ENCODE measurements around the gene MYOG. TPM values are rescaled to one million over a fixed set of nuclear protein-coding genes. Genes with fewer than 3 reads are reported as not detected.
A peak's percentile ranks its signal among the peaks of the same experiment; 100 is the strongest.

The MYOG gene
- total and polyA plus RNA-seq, 2 of the 13 experiments (the other 11 are each of a cell fraction or from before 2014, with no cell fraction given), result not detected

GRCh38 chr1:203127666-203128430 lies 42.0 kb upstream of the MYOG start, which contains the start of gene ADORA1 (continued):
- TF ChIP-seq UBTF (CRISPR knock-in tag; IDR thresholded peaks at IDR 0.05), result peak; percentile 38; the same call in 1 of the 2 replicates

- ChIA-PET CTCF (ENCODE audit: low intra/inter-chr PET ratio, low total read pairs) (no interaction called here), POLR2A (no interaction called here)
- DNase-seq (ENCODE audit: low spot score) (no peak), ATAC-seq (no peak), FAIRE-seq (no peak)
- H3K9me3 ChIP-seq (ENCODE audit: low read length), result no peaks in the 10 kb centered on the region
- in situ Hi-C loops (cut with HindIII; ENCODE audit: extremely low pct_ligation_motif_present, low pct_unique_long_range_greater_than_20kb) (no loop called here), intact Hi-C loops (cut with micrococcal nuclease; ENCODE audit: unreplicated experiment) (no loop called here)
- TF ChIP-seq RBFOX2 (IDR thresholded peaks at IDR 0.05; ENCODE audit: low read depth, low read length), result no peak
- no peak for TF ChIP-seq ZNF674 (CRISPR knock-in tag; IDR thresholded peaks at IDR 0.05; ENCODE audit: low read depth)
- H3K27ac ChIP-seq (ENCODE audit: extremely low read length, insufficient read depth, low read length), result no peak overlapping the region
- no peak overlapping the region for H2AFZ ChIP-seq (ENCODE audit: low read length)
- no peak overlapping the region for H3K4me3 ChIP-seq (replicated peaks in 1 of 3; ENCODE audit: insufficient read depth in 1 of 3, low read depth in 2 of 3, low read length in 3 of 3)
- no peak overlapping the region for H3K4me2 ChIP-seq (ENCODE audit: low read depth, low read length)
- WGBS (ENCODE audit: low lambda C conversion rate), result 41% methylated on average over 11 of the region's 12 CpGs
- H3K27me3 ChIP-seq (ENCODE audit: control insufficient read depth in 1 of 2, insufficient read depth in 2 of 2, low read length in 2 of 2), result peaks cover 8 to 30% of the 10 kb centered on the region in 2 experiments; a peak in 4 of 5 replicates
- H3K9ac ChIP-seq (ENCODE audit: insufficient read depth, low read depth, low read length), result no peak overlapping the region
- no peaks in the 10 kb centered on the region for H3K79me2 ChIP-seq (ENCODE audit: insufficient read depth, low read length)
- H3K36me3 ChIP-seq (replicated peaks in 1 of 2; ENCODE audit: control insufficient read depth in 1 of 2, insufficient read depth in 2 of 2, low read length in 2 of 2), result no peaks in the 10 kb centered on the region
- no peaks in the 10 kb centered on the region for H4K20me1 ChIP-seq (ENCODE audit: insufficient read depth, low read length)
- H3K4me1 ChIP-seq (ENCODE audit: insufficient read depth, low read length), result peaks cover 23% of the 10 kb centered on the region; the same call in 1 of the 2 replicates
- BruUV-seq (replicated peaks), result no TSS peak
These were observed 41.3 kb upstream of the MYOG start for GRCh38 chr1:203126866-203127665.
